GM21786 (cell line): ENCODE measurements around the gene UBR4.
"Not testable (repeated sequence)": the region's sequence is repeated elsewhere in the genome, so short reads cannot be mapped to it uniquely, and the experiment has no call there.

ENCODE experiments used
- ATAC-seq: cut with Tn5 transposase; IDR thresholded peaks from one replicate; pipeline ENCODE4 v1.9.1; 2021; ENCODE audit not compliant: unreplicated experiment

UBR4 gene

DNA sequence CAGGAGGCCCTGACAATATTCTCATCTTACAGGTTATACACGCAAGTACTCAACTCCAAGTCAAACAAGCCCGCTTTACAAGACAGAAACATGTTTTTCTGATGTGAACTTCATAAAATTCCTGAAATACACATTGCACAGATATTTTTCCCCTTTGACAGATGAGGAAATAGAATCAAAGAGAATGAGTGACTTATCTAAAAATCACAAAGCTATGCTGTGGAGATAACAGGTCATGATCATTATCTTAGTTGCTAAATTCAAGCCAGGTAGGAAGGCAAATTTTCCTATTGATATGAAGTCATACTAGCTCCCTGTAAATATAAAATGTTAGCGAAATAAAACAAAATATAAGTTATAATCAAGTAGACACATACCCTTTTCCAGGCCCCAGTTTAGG is 18.3 kb downstream of the UBR4 start:
- no peak for ATAC-seq

DNA sequence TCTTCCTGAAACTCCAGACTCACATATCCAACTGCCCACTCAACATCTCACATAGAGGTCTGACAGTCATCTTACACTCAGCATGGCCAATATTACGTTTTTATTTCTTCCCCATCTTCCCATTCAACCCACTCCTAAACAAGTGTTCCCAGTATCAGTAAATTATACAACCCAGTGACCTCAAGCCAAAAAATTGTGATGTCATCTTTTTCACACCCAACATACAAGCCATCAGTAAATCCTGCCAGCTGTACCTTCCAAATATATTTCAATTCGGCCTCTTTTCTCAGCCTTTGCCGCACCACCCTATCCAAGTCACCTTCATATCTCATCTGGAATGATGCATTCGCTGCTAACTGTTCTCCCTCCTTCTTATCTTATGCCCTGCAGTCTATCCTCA is 19.6 kb downstream of the UBR4 start:
- ATAC-seq, result no peak

DNA sequence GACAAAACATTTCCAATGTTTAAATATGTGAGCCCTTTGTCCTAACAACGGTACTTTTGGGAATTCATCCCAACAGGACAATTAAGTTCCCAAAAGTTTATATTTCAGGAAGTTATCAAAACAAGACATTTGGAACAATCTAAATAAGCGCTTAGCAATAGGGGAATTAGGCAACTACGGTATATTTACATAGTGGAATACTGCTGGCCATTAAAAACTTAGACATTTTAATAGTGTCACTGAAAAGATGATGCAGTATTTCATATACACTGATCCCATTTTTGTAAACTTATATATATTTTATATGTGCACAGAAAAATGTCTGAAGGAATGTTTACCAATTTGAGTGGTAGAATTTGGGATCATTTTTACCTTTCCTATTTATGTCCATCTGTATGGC is 20.8 kb downstream of the UBR4 start:
- no peak for ATAC-seq

DNA sequence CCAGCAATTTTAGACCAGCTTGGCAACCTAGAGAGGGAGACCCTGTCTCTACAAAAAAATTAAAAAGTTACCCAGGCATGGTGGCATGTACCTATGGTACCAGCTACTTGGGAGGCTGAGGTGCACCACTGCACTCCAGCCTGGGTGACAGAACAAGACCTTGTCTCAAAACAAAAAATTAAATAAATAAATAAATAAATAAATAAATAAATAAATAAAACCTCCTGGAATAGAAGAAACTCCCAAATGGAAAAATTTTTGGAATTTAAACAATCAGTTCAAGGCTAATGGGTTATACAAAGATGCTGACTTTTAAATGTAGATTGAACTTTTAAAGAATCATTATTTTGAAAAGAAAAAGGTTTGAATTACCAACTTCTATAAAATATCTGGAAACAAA is 22.2 kb downstream of the UBR4 start:
- no peak for ATAC-seq

DNA sequence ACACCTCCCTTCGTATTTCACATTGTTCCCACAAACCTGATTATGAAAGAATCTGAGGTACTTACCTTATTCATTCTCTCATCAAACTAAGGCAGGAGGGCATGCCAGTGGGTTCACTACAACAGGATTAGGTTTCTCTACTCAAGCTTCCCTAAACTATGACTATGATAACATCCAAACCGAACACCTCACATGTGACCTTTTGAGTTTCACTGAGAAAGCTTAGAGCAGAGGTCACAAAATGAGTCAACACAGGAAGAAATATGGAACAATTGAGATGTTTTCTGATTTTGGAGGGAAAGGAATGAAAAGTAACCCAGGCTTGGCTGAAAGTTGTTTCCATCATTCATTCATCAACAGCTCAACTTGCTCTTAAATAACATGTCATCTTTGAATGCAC is 24.1 kb downstream of the UBR4 start:
- ATAC-seq, result no peak

DNA sequence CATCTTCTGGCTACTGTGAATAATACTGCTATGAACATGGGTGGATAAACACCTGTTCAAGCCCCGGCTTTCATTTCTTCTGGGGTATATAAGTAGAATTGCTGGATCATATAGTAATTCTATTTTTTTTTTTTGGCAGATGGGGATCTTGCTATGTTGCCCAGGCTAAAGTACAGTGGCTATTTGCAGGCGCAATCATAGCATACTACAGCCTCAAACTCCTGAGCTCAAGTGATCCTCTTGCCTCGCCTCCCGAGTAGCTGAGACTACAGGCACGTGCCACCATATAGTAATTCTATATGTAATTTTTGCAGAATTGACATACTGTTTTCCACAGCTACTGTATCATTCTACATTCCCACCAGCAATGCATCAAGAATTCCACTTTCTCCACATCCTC is 27.8 kb downstream of the UBR4 start:
- no peak for ATAC-seq

DNA sequence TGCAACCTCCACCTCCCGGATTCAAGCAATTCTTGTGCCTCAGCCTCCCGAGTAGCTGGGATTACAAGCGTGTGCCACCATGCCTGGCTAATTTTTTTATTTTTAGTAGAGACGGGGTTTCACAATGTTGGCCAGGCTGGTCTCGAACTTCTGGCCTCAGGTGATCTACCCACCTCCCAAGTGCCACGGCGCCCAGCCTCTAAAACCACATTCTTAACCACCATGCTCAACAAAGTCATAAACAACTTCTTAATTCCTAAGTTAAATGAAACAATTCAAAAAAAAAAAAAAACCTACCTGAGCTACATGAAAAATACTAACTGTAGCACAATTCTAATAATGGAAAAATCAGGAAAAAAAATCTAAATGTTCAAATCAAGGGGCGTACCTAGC is 29.8 kb downstream of the UBR4 start:
- ATAC-seq, result not testable (repeated sequence)

DNA sequence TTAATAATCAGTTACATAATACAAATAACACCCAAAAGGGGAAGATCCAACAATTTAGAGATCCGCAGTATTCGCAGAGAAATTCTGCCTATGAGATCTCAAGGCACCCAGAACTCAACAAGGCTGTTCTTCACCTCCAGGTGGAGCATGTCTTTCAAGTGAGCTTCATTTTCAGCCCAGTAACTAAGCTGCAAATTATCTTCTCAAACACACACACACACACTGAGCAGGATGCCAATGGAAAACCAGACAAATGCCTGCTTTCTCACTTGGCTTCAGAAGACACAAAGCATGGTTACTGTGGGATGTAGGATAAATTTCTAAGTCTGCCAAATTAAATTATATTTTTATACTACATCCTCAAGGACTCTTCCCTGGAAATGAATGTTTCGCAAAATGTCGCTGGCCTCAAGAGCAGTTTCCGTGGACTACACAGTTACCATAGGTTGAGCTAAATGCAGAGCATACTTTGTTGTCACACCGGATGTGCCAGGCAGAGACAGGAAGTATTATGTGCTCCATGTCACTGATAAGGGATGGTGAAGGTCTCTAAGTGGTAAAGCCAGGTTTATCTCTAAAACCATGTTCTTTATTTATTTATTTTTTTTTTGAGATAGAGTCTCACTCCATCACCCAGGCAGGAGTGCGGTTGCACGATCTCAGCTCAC is 30.3 kb downstream of the UBR4 start:
- no peak for ATAC-seq

DNA sequence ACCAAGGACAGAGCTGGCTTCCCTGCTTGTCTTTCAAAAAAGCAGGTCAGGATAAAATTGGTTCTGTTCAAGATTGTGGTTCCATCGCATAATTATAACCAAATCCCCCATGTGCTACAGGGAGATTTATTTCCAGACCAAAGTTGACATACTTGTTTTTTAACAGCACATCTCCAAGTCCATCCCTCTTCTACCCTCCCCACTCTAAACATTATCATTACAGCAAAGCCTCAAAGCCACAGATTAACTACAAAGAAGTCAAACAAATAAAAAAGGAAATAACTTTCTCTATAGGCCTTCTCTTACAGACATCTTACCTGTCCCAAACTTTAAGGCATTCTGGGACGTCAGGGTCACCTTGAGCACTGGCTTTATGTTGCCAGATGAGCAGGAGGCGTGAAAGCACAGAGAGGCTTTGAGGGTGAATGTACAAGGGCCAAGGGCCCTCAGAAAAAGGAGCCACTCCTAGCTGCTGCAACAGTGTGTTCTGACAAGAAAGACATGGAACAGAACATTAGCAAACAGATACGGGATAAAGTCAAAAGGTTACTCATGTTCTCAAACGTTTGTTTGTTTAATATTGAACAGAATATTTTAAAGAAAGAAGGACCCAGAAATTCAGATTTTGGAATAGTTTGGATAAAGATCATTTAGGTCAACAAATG is 31.2 kb downstream of the UBR4 start:
- ATAC-seq, result no peak

DNA sequence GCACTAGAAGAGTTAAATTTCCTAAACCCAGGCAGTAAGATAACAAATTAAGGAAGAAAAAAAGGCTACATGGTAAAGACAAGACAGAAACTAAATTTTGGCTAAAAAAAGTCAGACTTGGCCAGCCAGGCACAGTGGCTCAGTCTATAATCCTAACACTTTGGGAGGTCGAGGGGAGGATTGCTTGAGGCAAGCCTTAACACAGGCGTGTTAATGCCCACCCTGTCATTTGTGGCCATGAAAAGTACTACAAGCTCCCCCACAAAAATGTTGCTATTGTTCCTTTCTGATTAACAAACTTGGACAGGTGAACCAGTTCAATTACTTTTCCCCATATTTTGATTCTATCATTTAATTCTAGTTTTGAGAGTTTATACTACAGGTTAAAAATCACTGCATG is 32.3 kb downstream of the UBR4 start:
- ATAC-seq, result no peak

DNA sequence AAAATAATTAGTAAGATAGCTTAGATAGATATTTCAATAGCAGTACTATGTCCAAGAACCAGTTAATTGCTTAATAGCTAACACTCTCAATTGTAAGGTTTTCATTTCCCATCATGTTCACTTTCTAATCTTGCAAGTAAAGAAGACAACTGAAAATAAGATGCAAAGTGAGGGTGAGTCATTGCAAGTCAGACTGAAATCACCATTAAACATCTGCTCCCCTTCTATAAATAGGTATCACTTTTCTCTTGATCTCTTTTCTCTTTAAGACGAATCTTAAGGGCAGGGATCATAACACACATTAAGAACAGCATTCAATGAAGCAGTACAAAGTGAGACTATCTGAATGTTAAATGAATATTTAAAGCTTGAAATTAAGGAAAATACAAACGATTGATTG is 40.4 kb downstream of the UBR4 start:
- ATAC-seq, result peak; percentile 89

DNA sequence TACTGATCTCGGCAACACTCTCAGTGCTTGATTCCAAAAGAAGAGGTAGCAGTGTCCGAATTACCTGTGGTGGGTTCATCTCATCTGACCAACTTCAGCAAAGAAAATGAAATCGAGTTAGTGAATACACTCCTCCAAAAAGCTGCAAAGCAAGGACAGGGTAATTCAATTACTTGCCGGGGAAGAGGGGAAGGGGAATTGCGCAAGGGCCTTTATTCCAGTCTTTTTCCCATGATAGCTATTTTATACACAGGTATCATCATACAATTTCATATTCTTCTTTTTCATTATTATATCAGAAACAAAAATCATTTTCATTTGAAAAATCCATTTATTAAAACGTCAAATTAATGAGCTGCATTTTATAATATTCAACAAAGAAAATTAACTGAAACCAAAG is 42.9 kb downstream of the UBR4 start:
- ATAC-seq, result no peak

DNA sequence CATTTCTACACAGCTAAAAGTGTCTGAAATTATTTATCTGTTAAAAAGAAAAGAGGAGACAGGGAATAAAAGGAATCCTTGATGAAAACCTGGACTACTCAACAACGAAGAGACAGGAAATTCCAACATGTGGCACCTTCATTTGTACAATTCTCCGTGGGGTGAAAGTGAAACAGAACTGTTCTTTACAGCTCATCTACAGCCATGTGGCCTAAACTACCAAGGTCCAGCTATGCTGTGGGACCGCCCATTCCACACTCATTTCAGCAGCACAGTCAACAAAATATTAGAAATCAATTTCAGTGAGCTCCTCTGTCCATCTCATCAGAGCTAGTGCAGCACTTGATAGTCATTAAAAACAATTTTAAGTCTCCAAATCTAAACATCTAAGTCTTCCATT is 44.0 kb downstream of the UBR4 start:
- ATAC-seq, result no peak

DNA sequence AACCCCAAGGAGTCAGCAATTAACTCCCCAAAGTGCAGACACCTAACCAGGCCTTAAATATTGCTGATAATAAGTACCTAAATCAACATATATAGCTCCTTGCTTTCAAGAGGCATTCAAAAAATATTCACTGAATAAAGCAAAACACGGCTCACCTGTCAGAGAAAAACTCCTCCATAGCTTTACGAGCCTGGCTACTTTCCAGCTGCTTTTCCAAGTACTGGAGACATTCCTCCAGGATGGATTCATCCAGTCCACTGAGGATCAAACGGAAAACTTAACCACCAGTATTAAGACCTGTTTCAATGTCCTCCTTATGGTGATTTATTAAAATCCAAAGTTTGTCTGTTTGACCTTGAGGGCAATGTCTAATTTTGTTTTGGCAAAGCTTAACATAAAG is 44.6 kb downstream of the UBR4 start:
- no peak for ATAC-seq

DNA sequence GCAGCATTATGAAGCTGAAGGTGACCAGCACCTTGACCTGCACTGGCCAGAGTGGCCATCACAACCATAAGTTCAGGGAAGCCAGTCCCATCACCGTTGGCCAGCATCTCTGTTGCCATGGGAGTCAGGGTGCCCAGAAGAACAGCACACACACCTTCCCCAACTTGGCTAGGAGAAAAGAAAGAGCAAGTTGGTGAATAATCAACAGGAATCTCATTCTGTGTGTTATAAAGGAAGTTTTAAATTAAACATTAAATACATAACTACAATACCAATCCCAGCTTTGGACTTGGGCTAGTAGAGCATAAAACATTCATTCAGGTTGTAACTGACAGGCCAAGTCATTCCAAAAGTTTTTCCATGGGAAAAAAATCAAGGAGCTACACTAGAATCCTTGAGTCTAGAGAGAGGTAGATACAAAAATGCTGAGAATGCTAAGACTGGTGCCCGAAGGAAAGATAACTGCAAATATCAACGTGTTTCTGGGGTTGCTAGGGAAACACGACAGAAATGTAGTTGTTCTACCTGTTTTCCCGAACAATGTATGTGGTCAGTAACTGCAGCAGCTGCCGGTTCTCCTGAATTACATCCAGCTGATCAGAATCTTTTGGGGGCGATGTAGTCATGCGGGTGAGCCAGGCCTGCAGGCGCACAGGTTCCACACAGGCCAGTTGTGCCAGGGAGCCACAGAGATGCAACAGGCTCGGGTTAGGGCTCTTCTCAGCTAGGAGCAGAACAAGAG is 45.6 kb downstream of the UBR4 start:
- no peak for ATAC-seq

DNA sequence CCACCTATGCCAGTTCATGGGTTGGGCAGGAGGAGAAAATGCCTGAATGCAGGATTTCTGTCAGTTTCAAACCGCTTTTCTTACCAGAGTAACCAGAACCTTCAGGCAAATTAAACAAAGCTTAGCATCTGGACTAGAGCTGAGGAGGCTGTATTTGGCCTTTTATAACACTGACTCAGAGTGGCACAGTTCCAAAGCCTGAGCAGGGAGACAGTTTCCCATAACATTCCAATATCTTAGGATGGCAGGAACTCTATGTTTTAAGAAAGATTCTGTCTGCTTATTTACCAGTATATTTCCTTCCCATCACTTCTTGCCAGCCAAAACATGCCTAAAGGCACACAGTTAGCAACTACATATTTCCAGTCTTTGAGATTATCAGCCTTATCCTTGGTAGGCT is 46.8 kb downstream of the UBR4 start:
- ATAC-seq, result no peak

DNA sequence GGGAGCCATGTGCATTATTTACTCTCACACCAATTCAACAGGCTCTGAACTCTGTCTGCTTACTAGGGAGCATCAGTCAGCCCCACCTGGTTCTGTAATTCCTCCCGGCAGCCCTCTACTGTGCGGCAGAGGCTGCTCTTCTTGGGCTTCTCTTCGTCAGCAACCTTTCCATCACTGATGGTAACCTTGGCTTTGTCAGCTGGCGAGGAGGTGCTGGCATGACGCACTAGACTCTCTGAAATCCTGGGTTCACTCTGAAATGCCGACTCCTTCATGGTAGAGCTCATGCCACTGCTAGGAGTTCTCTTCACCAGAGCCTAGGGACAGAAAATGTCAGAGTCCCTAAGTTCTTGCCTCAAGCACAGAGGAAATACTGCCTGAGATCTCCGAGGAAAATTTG is 49.2 kb downstream of the UBR4 start:
- no peak for ATAC-seq

DNA sequence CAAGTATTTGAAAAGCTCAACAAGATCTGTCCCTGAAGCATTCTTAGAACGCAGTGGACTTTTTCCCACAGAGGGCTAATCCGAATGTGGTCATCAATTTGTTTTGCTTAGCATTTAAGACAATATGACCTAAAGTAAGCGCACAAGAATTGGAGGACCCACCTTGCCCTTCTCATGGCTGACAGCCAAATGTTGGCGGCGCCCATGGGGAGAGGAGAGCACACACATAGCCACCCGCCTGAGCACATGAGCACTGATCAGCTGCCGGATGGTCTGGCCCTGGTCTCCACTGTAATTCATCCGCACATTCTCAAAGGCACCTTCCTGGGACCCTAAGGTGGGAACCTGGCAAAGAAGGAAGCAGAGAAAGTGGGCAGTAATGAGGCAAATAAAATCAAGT is 52.4 kb downstream of the UBR4 start:
- ATAC-seq, result no peak

DNA sequence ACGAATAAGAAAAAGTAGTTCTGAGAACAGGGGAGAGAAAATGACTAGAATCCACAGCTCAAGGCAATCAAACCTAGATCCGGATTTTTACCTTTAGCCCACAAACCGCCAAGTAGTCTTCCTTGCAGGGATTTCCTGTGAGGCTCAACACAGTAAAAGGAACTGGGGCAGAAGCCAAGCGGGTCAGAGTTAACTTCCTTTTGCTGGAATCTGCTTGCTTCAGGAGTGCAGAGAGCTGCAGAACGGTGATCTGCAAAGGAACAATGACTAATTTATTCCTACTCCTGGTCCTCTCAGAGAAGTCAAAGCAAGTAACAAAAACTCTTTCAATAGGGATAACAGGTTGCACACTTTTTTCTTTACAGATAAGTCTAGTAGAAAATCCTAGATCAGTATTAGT is 53.4 kb downstream of the UBR4 start:
- ATAC-seq, result no peak

DNA sequence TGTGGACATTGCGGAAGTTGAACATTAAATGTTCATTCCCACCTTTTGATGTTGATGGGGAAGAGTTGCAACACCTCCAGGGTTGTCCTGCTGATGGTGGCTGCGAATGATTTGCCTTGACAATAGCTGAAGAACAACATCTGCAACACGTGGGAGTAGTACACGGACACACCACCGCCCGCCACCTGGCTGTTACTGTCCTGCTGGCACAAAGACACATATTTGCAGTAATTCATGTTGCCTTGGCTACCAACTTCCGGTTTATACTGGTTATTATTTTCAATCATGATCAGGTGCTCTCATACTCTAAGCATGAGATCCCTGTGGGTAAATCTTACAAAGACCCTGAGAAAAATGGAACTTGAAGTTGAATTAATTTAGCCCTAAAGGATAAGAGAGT is 55.2 kb downstream of the UBR4 start:
- ATAC-seq, result no peak

DNA sequence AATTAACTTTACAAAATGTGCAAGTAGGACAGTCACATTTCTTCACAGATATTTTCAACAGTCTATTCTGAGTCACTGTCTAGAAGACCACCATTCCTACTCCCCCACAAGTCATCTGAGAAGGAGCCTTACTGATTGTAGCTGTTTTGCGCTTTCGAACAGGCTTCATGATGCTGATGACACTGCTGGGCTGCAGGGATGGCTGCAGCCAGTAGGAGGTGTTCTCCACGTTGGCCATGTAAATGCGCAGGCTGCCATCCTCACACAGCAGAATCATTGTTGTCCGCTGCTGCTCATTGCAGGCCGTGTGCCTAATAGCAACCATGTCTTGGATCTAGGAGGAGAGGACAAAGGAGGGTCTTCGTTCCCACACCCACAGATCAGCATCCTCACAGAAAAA is 56.9 kb downstream of the UBR4 start:
- ATAC-seq, result no peak

DNA sequence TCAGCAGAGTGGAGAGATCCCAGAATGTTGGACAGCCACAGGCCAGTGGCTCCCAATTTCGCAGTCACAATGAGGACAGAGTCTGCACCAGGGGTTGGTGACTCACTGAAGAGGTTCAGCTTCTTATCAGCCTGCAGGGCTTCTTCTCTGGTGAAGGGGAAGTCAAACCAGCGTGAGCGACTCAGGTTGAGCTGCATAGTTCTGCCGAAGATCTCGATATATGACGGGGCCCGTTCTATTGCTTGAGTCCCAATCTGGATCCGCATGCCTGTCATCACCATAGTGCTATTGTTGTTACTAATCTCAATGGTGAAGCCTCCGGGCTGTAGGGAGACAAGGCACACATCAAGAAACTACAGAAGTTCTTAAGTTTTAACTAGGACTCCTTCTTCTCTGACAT is 58.5 kb downstream of the UBR4 start:
- no peak for ATAC-seq
